HepG2 (cell line): ENCODE results near the gene CHD2. TPM values are rescaled to one million over a fixed set of nuclear protein-coding genes. Genes with fewer than 3 reads are reported as not detected.
A peak's percentile ranks its signal among the peaks of the same experiment; 100 is the strongest.

Source experiments
- ATAC-seq: fragments of 200-7000 bp; cut with Tn5 transposase; 3 replicates; pipeline ENCODE4 v1.9.1; 2020; ENCODE audit warnings: mild to moderate bottlenecking, moderate library complexity
- BruUV-seq: library from RNA; stranded (reverse); fragments of 400-500 nt; replicated peaks from 2 replicates; lab custom pipeline; 2021; lab: Mats Ljungman, UMichigan
- CTCF ChIA-PET: fragments of 300-600 bp; formaldehyde crosslinking; extraction: SDS; loops from one replicate; lab custom pipeline; 2021; ENCODE audit warnings: low total read pairs, inconsistent platforms, low intra/inter-chr PET ratio; lab: Yijun Ruan, JAX
- POLR2A ChIA-PET: fragments of 350-600 bp; sonication (Branson Sonifier 250); formaldehyde crosslinking; loops from one replicate; lab custom pipeline; 2020; ENCODE audit warnings: antibody characterized with exemption, inconsistent platforms; lab: Yijun Ruan, JAX
- DNase-seq: peaks from one replicate; pipeline ENCODE4 v3.0.0-alpha.2; 2015; ENCODE audit warnings: low spot score
- FAIRE-seq: peaks from 3 replicates; lab custom pipeline; 2011; peaks lifted over from hg19 to GRCh38; lab: Jason Lieb, UNC
- H2AFZ ChIP-seq: one replicate; pipeline ENCODE4 v1.6.1; 2011; ENCODE audit warnings: low read length, inconsistent platforms
- H3K27ac ChIP-seq: fragments of 300-600 bp; 3 replicates; pipeline ENCODE4 v1.8.0; 2011; ENCODE audit warnings: mixed run types, mild to moderate bottlenecking, mixed read lengths, low read length, inconsistent platforms; ENCODE audit not compliant: insufficient read depth; ENCODE audit errors: extremely low read length
- H3K27me3 ChIP-seq, 2 experiments: fragments of 200-600 bp in 1 of 2; 2 replicates in 1 of 2; 3 replicates in 1 of 2; pipeline versions ENCODE4 v1.6.0 to v1.8.0; 2011; ENCODE audit warnings: low read length in 2 of 2, mild to moderate bottlenecking in 2 of 2, moderate library complexity in 2 of 2, inconsistent platforms in 1 of 2; ENCODE audit not compliant: insufficient read depth in 2 of 2, control insufficient read depth in 1 of 2
- H3K36me3 ChIP-seq, 2 experiments: fragments of 200-600 bp in 1 of 2; replicated peaks in 1 of 2; 2 replicates in 1 of 2; 3 replicates in 1 of 2; pipeline versions ENCODE4 v1.5.1 to v1.8.0; 2011; ENCODE audit warnings: low read length in 2 of 2, inconsistent platforms in 1 of 2; ENCODE audit not compliant: insufficient read depth in 2 of 2, control insufficient read depth in 1 of 2
- H3K4me1 ChIP-seq: 2 replicates; pipeline ENCODE4 v1.5.1; 2012; ENCODE audit warnings: low read length, inconsistent platforms; ENCODE audit not compliant: insufficient read depth
- H3K4me2 ChIP-seq: 2 replicates; pipeline ENCODE4 v1.6.0; 2011; ENCODE audit warnings: low read depth, low read length, inconsistent platforms
- H3K4me3 ChIP-seq, 3 experiments: fragments of 200-600 bp in 1 of 3; sonication (generic), shearing (Covaris generic) in 1 of 3; replicated peaks in 1 of 3; 2 replicates each; pipeline ENCODE4 v1.5.1; 2011 to 2016; ENCODE audit warnings: low read length in 3 of 3, inconsistent platforms in 2 of 3, low read depth in 2 of 3, mild to moderate bottlenecking in 2 of 3, control low read depth in 1 of 3, mixed read lengths in 1 of 3; ENCODE audit not compliant: insufficient read depth in 1 of 3
- H3K79me2 ChIP-seq: one replicate; pipeline ENCODE4 v1.6.1; 2011; ENCODE audit warnings: low read length, inconsistent platforms; ENCODE audit not compliant: insufficient read depth
- H3K9ac ChIP-seq: 2 replicates; pipeline ENCODE4 v1.6.0; 2011; ENCODE audit warnings: mild to moderate bottlenecking, low read depth, low read length, inconsistent platforms; ENCODE audit not compliant: insufficient read depth
- H3K9me3 ChIP-seq: 2 replicates; pipeline ENCODE4 v1.5.1; 2012; ENCODE audit warnings: mild to moderate bottlenecking, low read length
- H4K20me1 ChIP-seq: 2 replicates; pipeline ENCODE4 v1.6.0; 2011; ENCODE audit warnings: inconsistent platforms, mild to moderate bottlenecking, low read length, moderate library complexity; ENCODE audit not compliant: insufficient read depth
- CBFB ChIP-seq: sonication (generic); formaldehyde crosslinking; IDR thresholded peaks from 2 replicates; pipeline ENCODE4 v1.4.0; 2020; ENCODE audit warnings: missing genetic modification reagents
- GMEB2 ChIP-seq: IDR thresholded peaks from 2 replicates; pipeline ENCODE4 v1.6.1; 2016; ENCODE audit warnings: missing biosample characterization, missing genetic modification reagents, low read depth
- KDM1A ChIP-seq: IDR thresholded peaks from 2 replicates; pipeline ENCODE4 v1.6.1; 2016; ENCODE audit warnings: missing compliant biosample characterization
- ZNF768 ChIP-seq: sonication (generic); formaldehyde crosslinking; IDR thresholded peaks from 2 replicates; pipeline ENCODE4 v1.4.0; 2020; ENCODE audit warnings: missing genetic modification reagents
- WGBS: methylation state at CpG from one replicate; pipeline ENCODE4 v1.1.6; 2017; ENCODE audit warnings: low lambda C conversion rate; 5-methylcytosine and 5-hydroxymethylcytosine counted together
- in situ Hi-C: cut with HindIII; loops from 2 replicates; pipeline ENCODE4 v1.10.0; 2017; ENCODE audit warnings: low pct_unique_long_range_greater_than_20kb; ENCODE audit not compliant: extremely low pct_ligation_motif_present
- intact Hi-C: fragments of 100-400 bp; cut with micrococcal nuclease; formaldehyde crosslinking; loops from one replicate; pipeline ENCODE4 v1.10.0; 2022; ENCODE audit not compliant: unreplicated experiment
- polyA plus RNA-seq, 8 experiments: library from polyadenylated mRNA; depleted of rRNA in 3 of 8; stranded (reverse) in 7 of 8; unstranded in 1 of 8; fragments of >200 nt; fragmentation: Illumina TruSeq in 4 of 8; extraction: Trizol in 4 of 8; gene quantifications; 2 replicates each; pipeline versions ENCODE4 v1.2.1 to v1.2.3, GENCODE V29; 2011 to 2016; ENCODE audit warnings: low read depth in 4 of 8, missing spikeins in 1 of 8, mixed read lengths in 1 of 8; ENCODE audit not compliant: insufficient read depth in 1 of 8
- total RNA-seq, 5 experiments: library from RNA; depleted of rRNA; stranded (reverse); fragments of >200 nt; fragmentation: Illumina TruSeq; extraction: Trizol; gene quantifications; 2 replicates each; pipeline ENCODE4 v1.2.3, GENCODE V29; 2016; ENCODE audit warnings: low read depth in 1 of 5

CHD2 gene
- total and polyA plus RNA-seq, 2 of the 13 experiments (the other 11 are each of a cell fraction or from before 2014, with no cell fraction given) = 54.0 to 54.1 TPM

GRCh38 chr15:93058128-93058527 lies 158.0 kb downstream of the CHD2 start:
- intact Hi-C loops = no loop called here
- in situ Hi-C loops = no loop called here
- CTCF ChIA-PET = no interaction called here

DNA sequence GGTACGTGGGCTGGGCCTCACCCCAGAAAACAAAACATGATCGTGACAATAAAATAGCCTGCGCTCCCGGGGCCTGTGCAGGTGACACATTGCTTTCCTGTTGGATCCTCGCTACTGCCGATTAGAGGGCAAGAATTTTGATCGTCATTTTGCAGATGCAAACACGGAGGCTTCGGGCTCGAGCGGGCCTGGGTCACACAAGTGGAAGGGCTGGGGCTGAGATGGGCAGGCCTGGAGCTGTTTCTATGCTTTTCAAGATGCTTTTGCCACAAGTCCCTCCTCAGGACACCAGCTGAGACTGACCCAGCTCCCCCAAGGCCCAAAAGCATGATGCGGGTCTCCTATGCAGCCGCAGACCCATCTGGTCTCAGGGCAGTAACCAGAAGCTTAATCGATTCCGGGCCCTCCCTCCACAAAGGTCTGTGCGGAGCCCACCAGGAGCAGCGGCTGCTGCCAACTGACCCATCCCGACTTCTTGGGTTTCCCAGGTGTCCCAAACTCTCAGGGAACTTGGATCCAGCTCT lies 158.8 kb downstream of the CHD2 start:
- no peaks in the 10 kb centered on the region for H3K4me1 ChIP-seq
- CTCF ChIA-PET = no interaction called here
- TF ChIP-seq KDM1A (CRISPR knock-in tag) = no peak
- TF ChIP-seq, all 625 proteins: peak for 0
- ATAC-seq (no peak), FAIRE-seq (no peak), DNase-seq (no peak)
- H3K79me2 ChIP-seq = no peaks in the 10 kb centered on the region
- POLR2A ChIA-PET = no interaction called here
- no peak overlapping the region for H3K27ac ChIP-seq
- no TSS peak for BruUV-seq
- in situ Hi-C loops (no loop called here), intact Hi-C loops (no loop called here)
- no peaks in the 10 kb centered on the region for H3K9me3 ChIP-seq
- H2AFZ ChIP-seq = no peak overlapping the region
- H3K9ac ChIP-seq = no peak overlapping the region
- H3K27me3 ChIP-seq = peaks cover 19 to 74% of the 10 kb centered on the region in 2 experiments
- H3K36me3 ChIP-seq = no peaks in the 10 kb centered on the region
- no peak overlapping the region for H3K4me2 ChIP-seq
- no peak overlapping the region for H3K4me3 ChIP-seq
- WGBS = 21% methylated on average over 6 of the region's 18 CpGs
- H4K20me1 ChIP-seq = no peaks in the 10 kb centered on the region

More at GRCh38 chr15:93058128-93058527, 158.0 kb downstream of the CHD2 start:
- Histone ChIP-seq H3K4me3 (no peak overlapping the region), H3K27me3 (peaks cover 18 to 72% of the 10 kb centered on the region in 2 experiments; a peak in 4 of 5 replicates), H3K27ac (no peak overlapping the region), H3K79me2 (no peaks in the 10 kb centered on the region), H4K20me1 (no peaks in the 10 kb centered on the region), H2AFZ (no peak overlapping the region), H3K9ac (no peak overlapping the region)
- BruUV-seq = no TSS peak
- TF ChIP-seq GMEB2 (CRISPR knock-in tag) (no peak), CBFB (CRISPR knock-in tag) (no peak), ZNF768 (CRISPR knock-in tag) (peak; percentile 79)
- TF ChIP-seq, all 625 proteins: peak for 1
- POLR2A ChIA-PET = no interaction called here
- Histone ChIP-seq H3K9me3 (no peaks in the 10 kb centered on the region), H3K36me3 (no peaks in the 10 kb centered on the region), H3K4me2 (no peak overlapping the region), H3K4me1 (no peaks in the 10 kb centered on the region)
- no peak for ATAC-seq
- no peak for DNase-seq
- FAIRE-seq = no peak
- WGBS = 4% methylated on average over 7 of the region's 8 CpGs
